IPS-20b (cell line): ENCODE results near the gene IGF2R.

Source experiments
- H3K27ac ChIP-seq: one replicate; pipeline ENCODE4 v1.5.1; 2013; ENCODE audit warnings: low read length
- H3K27me3 ChIP-seq: 2 replicates; pipeline ENCODE4 v1.6.1; 2013; ENCODE audit warnings: mild to moderate bottlenecking, low read length, inconsistent platforms; ENCODE audit not compliant: insufficient read depth
- H3K36me3 ChIP-seq: 2 replicates; pipeline ENCODE4 v1.6.1; 2013; ENCODE audit warnings: low read depth, mild to moderate bottlenecking, inconsistent platforms, low read length, moderate library complexity; ENCODE audit not compliant: insufficient read depth
- H3K4me1 ChIP-seq: 2 replicates; pipeline ENCODE4 v1.6.1; 2013; ENCODE audit warnings: mild to moderate bottlenecking, control low read depth, inconsistent platforms, low read length, moderate library complexity; ENCODE audit not compliant: insufficient read depth
- H3K4me3 ChIP-seq: 2 replicates; pipeline ENCODE4 v1.5.1; 2013; ENCODE audit warnings: mild to moderate bottlenecking, low read length, inconsistent platforms
- H3K9ac ChIP-seq: 2 replicates; pipeline ENCODE4 v1.6.1; 2013; ENCODE audit warnings: low read depth, mild to moderate bottlenecking, inconsistent platforms, low read length, moderate library complexity
- H3K9me3 ChIP-seq: 2 replicates; pipeline ENCODE4 v1.6.1; 2013; ENCODE audit warnings: mild to moderate bottlenecking, low read depth, low read length, inconsistent platforms; ENCODE audit not compliant: insufficient read depth

Gene IGF2R

GRCh38 chr6:160004018-160004417 is 35.1 kb downstream of the IGF2R start:
- H3K36me3 ChIP-seq = peaks cover 16% of the 10 kb centered on the region
- peaks cover 7% of the 10 kb centered on the region for H3K4me1 ChIP-seq
- no peak overlapping the region for H3K4me3 ChIP-seq
- no peak overlapping the region for H3K9ac ChIP-seq
- H3K27me3 ChIP-seq = no peaks in the 10 kb centered on the region
- H3K9me3 ChIP-seq = no peaks in the 10 kb centered on the region
- no peak overlapping the region for H3K27ac ChIP-seq

DNA sequence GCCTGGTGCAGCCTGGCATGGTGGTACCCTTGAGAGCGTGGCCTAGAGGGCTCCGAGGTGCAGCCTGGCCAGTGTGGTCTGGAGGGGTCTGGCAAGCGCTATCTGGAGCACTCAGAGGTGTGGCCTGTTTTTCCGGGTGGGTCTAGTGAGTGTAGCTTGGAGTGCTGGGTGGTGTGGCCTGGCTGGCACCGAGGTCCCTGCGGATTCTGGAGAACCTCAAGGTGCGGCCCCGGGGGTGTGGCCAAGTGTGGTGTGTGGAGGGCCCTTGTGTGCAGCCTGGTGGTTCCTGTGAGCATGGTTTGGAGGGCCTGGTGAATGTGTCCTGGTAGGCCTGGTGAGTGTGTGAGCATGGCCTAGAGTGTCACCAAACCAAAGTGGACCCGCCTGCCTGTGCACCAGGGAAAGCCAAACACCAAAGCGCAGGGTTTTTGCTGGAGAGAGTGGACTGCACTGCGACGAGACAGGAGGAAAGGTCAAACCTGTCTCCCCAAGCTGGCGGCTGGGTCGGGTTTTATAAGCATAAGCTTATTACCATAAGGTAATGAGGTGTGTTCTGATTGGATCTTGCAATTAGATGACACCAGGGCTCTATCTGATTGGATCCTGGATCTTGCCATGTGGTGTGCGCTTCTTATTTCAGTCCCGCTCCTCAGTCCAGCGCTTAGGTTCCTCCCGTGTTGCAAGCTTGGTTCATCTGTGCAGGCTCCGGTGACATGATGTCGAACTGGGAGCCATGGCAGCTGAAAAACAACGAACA is 35.7 kb downstream of the IGF2R start:
- Histone ChIP-seq H3K36me3 (peaks cover 16% of the 10 kb centered on the region), H3K4me3 (no peak overlapping the region), H3K9me3 (no peaks in the 10 kb centered on the region), H3K27ac (no peak overlapping the region), H3K9ac (no peak overlapping the region), H3K27me3 (no peaks in the 10 kb centered on the region), H3K4me1 (peaks cover 7% of the 10 kb centered on the region)

DNA sequence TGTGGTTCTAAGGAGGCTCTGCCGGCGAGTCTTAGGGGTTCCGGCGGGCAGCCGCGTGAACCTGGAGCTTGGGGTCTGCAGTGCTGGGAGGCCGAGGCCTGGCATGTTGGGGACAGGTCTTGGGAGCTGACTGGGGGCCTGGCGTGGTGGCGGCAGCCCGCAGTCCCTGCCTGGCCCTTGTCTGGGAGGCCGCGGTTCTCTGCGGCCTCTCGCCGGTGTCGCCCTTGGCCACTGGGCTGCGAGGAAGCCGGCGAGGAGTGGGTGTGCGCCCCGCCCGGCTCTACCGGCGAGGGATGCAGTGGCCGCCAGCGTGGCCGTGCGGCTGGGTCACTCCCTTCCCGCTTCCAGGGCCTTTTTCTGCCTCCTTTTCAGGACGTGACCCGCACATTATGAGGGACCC is 36.3 kb downstream of the IGF2R start:
- Histone ChIP-seq H3K4me3 (no peak overlapping the region), H3K27me3 (no peaks in the 10 kb centered on the region), H3K9me3 (no peaks in the 10 kb centered on the region), H3K36me3 (peaks cover 20% of the 10 kb centered on the region), H3K4me1 (peaks cover 7% of the 10 kb centered on the region), H3K9ac (no peak overlapping the region), H3K27ac (no peak overlapping the region)

GRCh38 chr6:160005861-160006540 is 37.1 kb downstream of the IGF2R start:
- Histone ChIP-seq H3K27ac (no peak overlapping the region), H3K36me3 (peaks cover 27% of the 10 kb centered on the region), H3K27me3 (no peaks in the 10 kb centered on the region), H3K9ac (no peak overlapping the region), H3K4me3 (no peak overlapping the region), H3K9me3 (no peaks in the 10 kb centered on the region), H3K4me1 (peaks cover 7% of the 10 kb centered on the region)

GRCh38 chr6:160007145-160007544 is 38.3 kb downstream of the IGF2R start:
- Histone ChIP-seq H3K27me3 (no peaks in the 10 kb centered on the region), H3K27ac (no peak overlapping the region), H3K4me3 (no peak overlapping the region), H3K4me1 (peaks cover 7% of the 10 kb centered on the region), H3K36me3 (peaks cover 39% of the 10 kb centered on the region), H3K9ac (no peak overlapping the region), H3K9me3 (no peaks in the 10 kb centered on the region)

DNA sequence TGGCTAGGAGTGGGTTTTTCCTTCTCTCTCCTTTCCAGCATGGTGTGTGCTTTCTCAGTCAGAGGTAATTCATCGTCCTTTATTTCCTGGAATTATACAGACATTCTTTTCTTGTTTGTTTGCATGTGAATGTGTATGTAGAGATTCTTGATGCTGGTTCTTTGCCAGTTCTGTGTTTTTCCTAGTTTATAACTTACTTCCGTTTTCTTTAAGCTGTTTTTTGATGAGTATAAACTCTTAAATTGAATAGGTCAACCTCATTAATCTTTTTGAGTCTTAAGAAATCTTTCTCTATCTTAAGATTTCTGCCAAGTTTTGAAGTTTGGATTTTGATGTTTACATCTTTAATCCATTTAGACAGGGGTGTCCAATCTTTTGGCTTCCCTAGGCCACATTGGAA is 38.7 kb downstream of the IGF2R start:
- Histone ChIP-seq H3K9ac (no peak overlapping the region), H3K4me1 (peaks cover 7% of the 10 kb centered on the region), H3K36me3 (peaks cover 42% of the 10 kb centered on the region), H3K27ac (no peak overlapping the region), H3K4me3 (no peak overlapping the region), H3K27me3 (no peaks in the 10 kb centered on the region), H3K9me3 (no peaks in the 10 kb centered on the region)

GRCh38 chr6:160010067-160010466 is 41.2 kb downstream of the IGF2R start:
- Histone ChIP-seq H3K4me1 (peaks cover 7% of the 10 kb centered on the region), H3K9me3 (no peaks in the 10 kb centered on the region), H3K27ac (no peak overlapping the region), H3K9ac (no peak overlapping the region), H3K4me3 (no peak overlapping the region), H3K27me3 (no peaks in the 10 kb centered on the region), H3K36me3 (peaks cover 53% of the 10 kb centered on the region)

GRCh38 chr6:160013987-160014868 is 45.3 kb downstream of the IGF2R start:
- Histone ChIP-seq H3K27ac (no peak overlapping the region), H3K4me3 (no peak overlapping the region), H3K36me3 (peaks cover 71% of the 10 kb centered on the region), H3K9me3 (no peaks in the 10 kb centered on the region), H3K9ac (no peak overlapping the region), H3K27me3 (no peaks in the 10 kb centered on the region), H3K4me1 (no peaks in the 10 kb centered on the region)

DNA sequence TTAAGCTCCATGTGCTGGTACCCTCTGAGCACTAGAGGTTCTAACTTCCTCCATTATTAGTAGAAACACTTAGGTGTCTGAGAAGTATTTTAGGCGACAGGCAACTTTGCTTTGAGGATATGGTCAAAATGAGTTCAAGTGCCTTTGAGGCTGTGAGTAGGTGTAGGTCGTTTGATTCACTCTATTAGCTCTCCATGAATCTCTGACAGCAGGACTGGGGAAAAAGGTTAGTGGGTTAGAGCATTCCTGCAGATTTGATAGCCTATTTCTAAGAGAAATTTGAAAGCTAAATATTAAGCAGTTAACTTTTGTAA is 45.9 kb downstream of the IGF2R start:
- Histone ChIP-seq H3K4me3 (no peak overlapping the region), H3K9me3 (no peaks in the 10 kb centered on the region), H3K36me3 (peaks cover 65% of the 10 kb centered on the region), H3K27ac (no peak overlapping the region), H3K9ac (no peak overlapping the region), H3K4me1 (no peaks in the 10 kb centered on the region), H3K27me3 (no peaks in the 10 kb centered on the region)

- Histone ChIP-seq H3K27me3 (no peaks in the 10 kb centered on the region), H3K4me1 (no peaks in the 10 kb centered on the region), H3K9ac (no peak overlapping the region), H3K4me3 (no peak overlapping the region), H3K36me3 (peaks cover 53% of the 10 kb centered on the region), H3K9me3 (no peaks in the 10 kb centered on the region), H3K27ac (no peak overlapping the region)
These were observed 47.1 kb downstream of the IGF2R start for GRCh38 chr6:160015778-160016684.

DNA sequence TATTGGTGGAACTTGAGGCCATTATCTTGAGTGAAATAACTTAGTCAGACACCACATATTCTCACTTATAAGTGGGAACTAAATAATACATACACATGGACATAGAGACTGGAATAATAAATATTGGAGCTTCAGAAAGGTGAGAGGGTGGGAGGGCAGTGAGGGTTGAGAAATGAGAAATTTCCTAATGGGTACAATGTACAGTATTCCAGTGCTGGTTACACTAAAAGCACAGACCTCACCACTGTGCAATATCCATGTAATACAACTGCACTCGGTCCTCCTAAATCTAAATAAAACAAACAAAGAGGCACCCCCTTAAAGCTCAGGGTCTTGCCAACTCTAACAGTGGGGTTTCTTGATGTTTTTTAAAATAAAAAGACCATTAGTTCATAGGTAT is 53.2 kb downstream of the IGF2R start:
- H3K27ac ChIP-seq = no peak overlapping the region
- peaks cover 49% of the 10 kb centered on the region for H3K36me3 ChIP-seq
- no peak overlapping the region for H3K4me3 ChIP-seq
- no peaks in the 10 kb centered on the region for H3K27me3 ChIP-seq
- no peak overlapping the region for H3K9ac ChIP-seq
- H3K4me1 ChIP-seq = no peaks in the 10 kb centered on the region
- H3K9me3 ChIP-seq = no peaks in the 10 kb centered on the region
